Measurements from ENCODE around the gene SRGAP2B.
"Not testable (repeated sequence)": the region's sequence is repeated elsewhere in the genome, so short reads cannot be mapped to it uniquely, and the experiment has no call there.

DNA sequence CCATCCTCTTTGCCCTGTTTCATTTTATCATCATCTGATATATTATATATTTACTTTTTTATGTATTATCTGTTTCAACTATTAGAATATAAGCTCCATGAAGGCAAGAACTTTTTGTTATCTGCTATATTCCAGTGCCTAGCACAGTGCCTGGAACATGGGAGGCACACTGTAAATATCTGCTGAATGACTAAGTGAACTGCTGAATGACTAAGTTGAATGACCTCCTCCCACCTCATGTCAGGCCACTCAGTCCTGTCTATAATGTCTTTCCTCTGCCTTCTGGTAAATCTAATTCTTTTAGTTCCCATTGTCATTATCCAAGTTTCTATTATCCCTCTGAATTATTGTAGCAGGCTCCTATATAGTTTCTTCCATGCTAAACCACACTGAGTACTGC, 156.5 kb downstream of the SRGAP2B start:
- TF ChIP-seq CTCF (IDR thresholded peaks at IDR 0.05 in 2 of 3, conservative IDR thresholded peaks at IDR 0.05 in 1 of 3; ENCODE audit: control insufficient read depth in 2 of 3, extremely low read depth in 1 of 3, insufficient read depth in 1 of 3, low read depth in 3 of 3, low read length in 3 of 3); MYC (IDR thresholded peaks at IDR 0.05; ENCODE audit: insufficient read depth, insufficient read length, insufficient replicate concordance, low read length, severe bottlenecking); POLR2A (IDR thresholded peaks at IDR 0.05; ENCODE audit: low read depth, low read length); NRF1 (conservative IDR thresholded peaks at IDR 0.05; ENCODE audit: low read depth, low read length); EP300 (IDR thresholded peaks at IDR 0.05; ENCODE audit: borderline replicate concordance in 1 of 2, control insufficient read depth in 1 of 2, low read depth in 2 of 2, low read length in 2 of 2); RFX5 (IDR thresholded peaks at IDR 0.05; ENCODE audit: low read depth, low read length); KAT2A (conservative IDR thresholded peaks at IDR 0.05; ENCODE audit: control insufficient read depth, low read depth, low read length): not testable (repeated sequence)

Measured in GM12878 (cell line).